Loucy (cell line): ENCODE measurements around the gene ZNF615.

ENCODE experiments used
- H2AFZ ChIP-seq: fragments of 200-600 bp; sonication (generic); 2 replicates; pipeline ENCODE4 v1.6.0; 2016; ENCODE audit warnings: antibody characterized with exemption, mild to moderate bottlenecking, low read length, moderate library complexity
- H3F3A ChIP-seq: fragments of 200-600 bp; 2 replicates; pipeline ENCODE4 v1.6.0; 2016; ENCODE audit warnings: antibody characterized with exemption, low read depth, mild to moderate bottlenecking
- H3K27me3 ChIP-seq: fragments of 200-600 bp; sonication (generic); 2 replicates; pipeline ENCODE4 v1.6.1; 2014; ENCODE audit warnings: low read length, mild to moderate bottlenecking; ENCODE audit not compliant: insufficient read depth, poor library complexity, severe bottlenecking
- H3K36me3 ChIP-seq: fragments of 200-600 bp; sonication (generic); 2 replicates; pipeline ENCODE4 v1.6.1; 2016; ENCODE audit warnings: low read length; ENCODE audit not compliant: insufficient read depth
- H3K4me1 ChIP-seq: fragments of 200-600 bp; sonication (generic); 2 replicates; pipeline ENCODE4 v1.5.1; 2014; ENCODE audit warnings: low read length, mild to moderate bottlenecking; ENCODE audit not compliant: insufficient read depth, poor library complexity, severe bottlenecking
- H3K4me2 ChIP-seq: fragments of 200-600 bp; sonication (generic); 2 replicates; pipeline ENCODE4 v1.6.0; 2014; ENCODE audit warnings: antibody characterized with exemption, low read length, low read depth, mild to moderate bottlenecking; ENCODE audit not compliant: poor library complexity, severe bottlenecking
- H3K4me3 ChIP-seq: fragments of 200-600 bp; sonication (generic); 2 replicates; pipeline ENCODE4 v1.5.1; 2014; ENCODE audit warnings: low read length, mild to moderate bottlenecking, mixed read lengths; ENCODE audit not compliant: poor library complexity, severe bottlenecking
- H3K79me2 ChIP-seq: fragments of 200-600 bp; sonication (generic); 2 replicates; pipeline ENCODE4 v1.6.1; 2014; ENCODE audit warnings: low read length; ENCODE audit not compliant: insufficient read depth
- H3K9ac ChIP-seq: fragments of 200-600 bp; sonication (generic); 2 replicates; pipeline ENCODE4 v1.6.0; 2014; ENCODE audit warnings: mild to moderate bottlenecking, low read depth, low read length, moderate library complexity; ENCODE audit not compliant: poor library complexity, severe bottlenecking
- H3K9me2 ChIP-seq: fragments of 200-600 bp; sonication (generic); replicated peaks from 2 replicates; pipeline ENCODE4 v1.6.1; 2016; ENCODE audit warnings: low read depth, low read length, mixed read lengths
- H3K9me3 ChIP-seq: fragments of 200-600 bp; sonication (generic); 2 replicates; pipeline ENCODE4 v1.6.1; 2014; ENCODE audit warnings: mild to moderate bottlenecking, antibody characterized with exemption, low read length, low read depth; ENCODE audit not compliant: insufficient read depth
- H4K20me1 ChIP-seq: fragments of 200-600 bp; sonication (generic); 2 replicates; pipeline ENCODE4 v1.6.0; 2014; ENCODE audit warnings: antibody characterized with exemption, low read length, mild to moderate bottlenecking; ENCODE audit not compliant: insufficient read depth, poor library complexity, severe bottlenecking
- EZH2phosphoT487 ChIP-seq: fragments of 200-600 bp; IDR thresholded peaks from 2 replicates; pipeline ENCODE4 v1.6.1; 2018; ENCODE audit warnings: antibody characterized with exemption, mild to moderate bottlenecking, moderate library complexity, borderline replicate concordance
- TF ChIP-seq, protein P1 (sequence below): fragments of 200-600 bp; sonication (generic); conservative IDR thresholded peaks from 2 replicates; pipeline ENCODE4 v1.5.1; 2014; ENCODE audit warnings: mild to moderate bottlenecking, antibody characterized with exemption, low read length

ZNF615 gene

DNA sequence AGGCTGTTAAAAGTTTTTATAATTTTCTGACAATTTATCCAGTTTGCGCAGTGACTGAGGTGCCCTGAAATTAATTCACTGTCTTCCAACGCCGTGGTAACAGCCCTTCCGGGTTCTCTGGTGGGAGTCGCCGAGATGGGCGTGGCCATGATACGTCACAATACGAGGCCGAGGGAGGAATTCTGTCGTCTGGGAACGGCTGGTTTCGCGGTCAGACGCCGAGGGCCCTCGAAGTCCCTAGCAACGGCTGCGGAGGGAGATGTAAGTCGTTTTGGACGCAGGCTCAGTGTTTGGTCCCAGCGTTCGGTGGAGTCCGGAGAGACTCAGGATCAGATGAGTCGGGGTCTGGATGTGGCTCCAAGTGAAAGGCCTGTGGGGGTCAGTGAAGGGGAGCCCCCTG, 59.0 kb downstream of the ZNF615 start:
- Histone ChIP-seq H3K9me2 (no peaks in the 10 kb centered on the region), H3K9ac (no peak overlapping the region), H3K36me3 (peaks cover 25% of the 10 kb centered on the region), H3K9me3 (peaks cover 29% of the 10 kb centered on the region; the same call in 1 of the 2 replicates), H3K4me3 (no peak overlapping the region), H3K4me1 (no peaks in the 10 kb centered on the region), H3K4me2 (no peak overlapping the region), H4K20me1 (no peaks in the 10 kb centered on the region), H3F3A (no peaks in the 10 kb centered on the region), H2AFZ (no peak overlapping the region), H3K27me3 (no peaks in the 10 kb centered on the region), H3K79me2 (no peaks in the 10 kb centered on the region)
- TF ChIP-seq EZH2phosphoT487, result no peak
- TF ChIP-seq, protein P1, sequence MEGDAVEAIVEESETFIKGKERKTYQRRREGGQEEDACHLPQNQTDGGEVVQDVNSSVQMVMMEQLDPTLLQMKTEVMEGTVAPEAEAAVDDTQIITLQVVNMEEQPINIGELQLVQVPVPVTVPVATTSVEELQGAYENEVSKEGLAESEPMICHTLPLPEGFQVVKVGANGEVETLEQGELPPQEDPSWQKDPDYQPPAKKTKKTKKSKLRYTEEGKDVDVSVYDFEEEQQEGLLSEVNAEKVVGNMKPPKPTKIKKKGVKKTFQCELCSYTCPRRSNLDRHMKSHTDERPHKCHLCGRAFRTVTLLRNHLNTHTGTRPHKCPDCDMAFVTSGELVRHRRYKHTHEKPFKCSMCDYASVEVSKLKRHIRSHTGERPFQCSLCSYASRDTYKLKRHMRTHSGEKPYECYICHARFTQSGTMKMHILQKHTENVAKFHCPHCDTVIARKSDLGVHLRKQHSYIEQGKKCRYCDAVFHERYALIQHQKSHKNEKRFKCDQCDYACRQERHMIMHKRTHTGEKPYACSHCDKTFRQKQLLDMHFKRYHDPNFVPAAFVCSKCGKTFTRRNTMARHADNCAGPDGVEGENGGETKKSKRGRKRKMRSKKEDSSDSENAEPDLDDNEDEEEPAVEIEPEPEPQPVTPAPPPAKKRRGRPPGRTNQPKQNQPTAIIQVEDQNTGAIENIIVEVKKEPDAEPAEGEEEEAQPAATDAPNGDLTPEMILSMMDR, result no peak

DNA sequence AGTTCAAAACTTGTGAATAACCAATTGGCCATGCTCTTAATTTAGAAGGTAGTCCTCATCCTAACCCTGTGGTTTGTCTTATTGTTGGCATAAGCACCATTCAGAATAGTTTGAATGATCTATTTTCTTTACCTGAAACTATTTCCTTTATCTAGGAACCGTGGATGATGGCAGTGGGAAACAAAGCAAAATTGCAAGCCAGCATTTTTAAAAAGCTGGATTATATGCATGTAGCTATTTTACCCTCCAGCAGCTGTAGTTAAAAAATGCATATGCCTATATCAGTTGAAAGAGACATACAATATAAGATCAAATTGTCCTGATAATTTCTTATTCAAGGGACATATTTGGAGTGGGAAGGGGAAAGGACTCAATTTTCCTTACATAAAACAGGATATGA, 61.4 kb downstream of the ZNF615 start:
- H3K9ac ChIP-seq, result no peak overlapping the region
- H3K4me1 ChIP-seq, result no peaks in the 10 kb centered on the region
- peaks cover 41% of the 10 kb centered on the region; the same call in 1 of the 2 replicates for H3K9me3 ChIP-seq
- no peak overlapping the region for H3K4me3 ChIP-seq
- peaks cover 48% of the 10 kb centered on the region for H3K36me3 ChIP-seq
- TF ChIP-seq, protein P1, result no peak
- no peak for TF ChIP-seq EZH2phosphoT487
- no peaks in the 10 kb centered on the region for H3K9me2 ChIP-seq
- H2AFZ ChIP-seq, result no peak overlapping the region
- H3F3A ChIP-seq, result no peaks in the 10 kb centered on the region
- no peaks in the 10 kb centered on the region for H3K27me3 ChIP-seq
- H3K79me2 ChIP-seq, result no peaks in the 10 kb centered on the region
- no peaks in the 10 kb centered on the region for H4K20me1 ChIP-seq
- H3K4me2 ChIP-seq, result no peak overlapping the region

DNA sequence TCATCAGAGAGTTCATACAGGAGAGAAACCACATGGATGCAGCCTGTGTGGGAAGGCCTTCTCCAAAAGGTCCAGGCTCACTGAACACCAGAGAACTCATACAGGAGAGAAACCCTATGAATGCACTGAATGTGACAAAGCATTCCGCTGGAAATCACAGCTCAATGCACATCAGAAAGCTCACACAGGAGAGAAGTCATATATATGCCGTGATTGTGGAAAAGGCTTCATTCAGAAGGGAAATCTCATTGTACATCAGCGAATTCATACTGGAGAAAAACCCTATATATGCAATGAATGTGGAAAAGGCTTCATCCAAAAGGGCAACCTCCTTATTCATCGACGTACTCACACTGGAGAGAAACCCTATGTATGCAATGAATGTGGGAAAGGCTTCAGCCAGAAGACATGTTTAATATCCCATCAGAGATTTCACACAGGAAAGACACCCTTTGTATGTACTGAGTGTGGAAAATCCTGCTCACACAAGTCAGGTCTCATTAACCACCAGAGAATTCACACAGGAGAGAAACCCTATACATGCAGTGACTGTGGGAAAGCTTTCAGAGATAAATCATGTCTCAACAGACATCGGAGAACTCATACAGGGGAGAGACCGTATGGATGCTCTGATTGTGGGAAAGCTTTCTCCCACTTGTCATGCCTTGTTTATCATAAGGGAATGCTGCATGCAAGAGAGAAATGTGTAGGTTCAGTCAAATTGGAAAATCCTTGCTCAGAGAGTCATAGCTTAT, 63.0 kb downstream of the ZNF615 start:
- Histone ChIP-seq H3K9ac (no peak overlapping the region), H3F3A (no peaks in the 10 kb centered on the region), H3K27me3 (no peaks in the 10 kb centered on the region), H3K4me1 (no peaks in the 10 kb centered on the region), H3K36me3 (peaks cover 65% of the 10 kb centered on the region), H3K9me2 (no peaks in the 10 kb centered on the region), H3K79me2 (no peaks in the 10 kb centered on the region), H4K20me1 (no peaks in the 10 kb centered on the region), H3K9me3 (peaks cover 41% of the 10 kb centered on the region; the same call in 1 of the 2 replicates), H3K4me3 (no peak overlapping the region), H2AFZ (no peak overlapping the region), H3K4me2 (no peak overlapping the region)
- TF ChIP-seq, protein P1, result no peak
